Upper lobe of left lung (tissue), 4 donors: ENCODE data around the gene ACOXL.

ENCODE experiments used
- CTCF ChIP-seq, 6 experiments: fragments of 450-650 bp in 4 of 6; fragments of 200-600 bp in 2 of 6; sonication (generic) in 2 of 6; IDR thresholded peaks; one replicate each; pipeline ENCODE4 v1.5.1; 2016 to 2019; ENCODE audit warnings: antibody characterized with exemption in 6 of 6
- EP300 ChIP-seq, 4 donors: sonication (generic); formaldehyde crosslinking; IDR thresholded peaks; one replicate each; pipeline ENCODE4 v1.5.1; 2017; ENCODE audit warnings: antibody characterized with exemption in 4 of 4, control low read depth in 2 of 4
- POLR2A ChIP-seq, 4 donors: fragments of 450-650 bp; IDR thresholded peaks; one replicate each; pipeline ENCODE4 v1.5.1; 2016 to 2017; ENCODE audit warnings: antibody characterized with exemption in 4 of 4, mild to moderate bottlenecking in 2 of 4
- POLR2AphosphoS5 ChIP-seq, 2 donors: sonication (generic); formaldehyde crosslinking; IDR thresholded peaks; one replicate each; pipeline ENCODE4 v1.5.1; 2017; ENCODE audit warnings: antibody characterized with exemption in 2 of 2

- TF ChIP-seq EP300 (IDR thresholded peaks at IDR 0.05): no peak
- TF ChIP-seq CTCF (IDR thresholded peaks at IDR 0.05): no peak
- no peak for TF ChIP-seq POLR2AphosphoS5 (IDR thresholded peaks at IDR 0.05)
- no peak for TF ChIP-seq POLR2A (IDR thresholded peaks at IDR 0.05)
Observed at GRCh38 chr2:110707386-110707965, 24.9 kb upstream of the ACOXL start.
